ENCODE data around the gene OXNAD1. TPM values are rescaled to one million over a fixed set of nuclear protein-coding genes. Genes with fewer than 3 reads are reported as not detected.

The OXNAD1 gene
- total RNA-seq, 1 donor from 2014 or later = 20.2 TPM

DNA sequence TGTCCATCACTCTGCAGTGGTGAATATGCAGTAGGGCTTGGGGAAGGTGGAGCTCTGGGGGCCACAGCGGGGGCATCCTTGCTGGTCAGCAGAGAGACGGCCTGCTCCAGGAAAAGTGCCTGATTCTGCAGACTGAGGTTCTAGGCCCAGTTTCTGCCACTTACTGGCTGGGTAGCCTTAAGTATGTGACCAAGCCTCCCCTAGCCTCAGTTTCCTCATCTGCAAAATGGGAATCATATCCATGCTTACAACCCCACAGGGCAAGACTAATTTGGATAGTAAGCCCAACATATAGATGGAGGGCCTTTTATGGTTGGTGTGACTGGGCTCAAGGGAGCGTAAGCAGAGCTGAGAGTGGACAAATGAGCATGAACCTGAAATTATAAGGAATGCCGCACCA, 60.8 kb downstream of the OXNAD1 start:
- Histone ChIP-seq H3K9me3 (replicated peaks) (no peaks in the 10 kb centered on the region), H3K27ac (replicated peaks) (no peak overlapping the region), H3K27me3 (ENCODE audit: low read depth) (no peaks in the 10 kb centered on the region), H3K4me3 (no peak overlapping the region), H3K4me1 (peaks cover 16% of the 10 kb centered on the region), H3K36me3 (peaks cover 76% of the 10 kb centered on the region)
- no peak for DNase-seq
- intact Hi-C loops (cut with micrococcal nuclease) = no loop called here
- TF ChIP-seq, protein P1, sequence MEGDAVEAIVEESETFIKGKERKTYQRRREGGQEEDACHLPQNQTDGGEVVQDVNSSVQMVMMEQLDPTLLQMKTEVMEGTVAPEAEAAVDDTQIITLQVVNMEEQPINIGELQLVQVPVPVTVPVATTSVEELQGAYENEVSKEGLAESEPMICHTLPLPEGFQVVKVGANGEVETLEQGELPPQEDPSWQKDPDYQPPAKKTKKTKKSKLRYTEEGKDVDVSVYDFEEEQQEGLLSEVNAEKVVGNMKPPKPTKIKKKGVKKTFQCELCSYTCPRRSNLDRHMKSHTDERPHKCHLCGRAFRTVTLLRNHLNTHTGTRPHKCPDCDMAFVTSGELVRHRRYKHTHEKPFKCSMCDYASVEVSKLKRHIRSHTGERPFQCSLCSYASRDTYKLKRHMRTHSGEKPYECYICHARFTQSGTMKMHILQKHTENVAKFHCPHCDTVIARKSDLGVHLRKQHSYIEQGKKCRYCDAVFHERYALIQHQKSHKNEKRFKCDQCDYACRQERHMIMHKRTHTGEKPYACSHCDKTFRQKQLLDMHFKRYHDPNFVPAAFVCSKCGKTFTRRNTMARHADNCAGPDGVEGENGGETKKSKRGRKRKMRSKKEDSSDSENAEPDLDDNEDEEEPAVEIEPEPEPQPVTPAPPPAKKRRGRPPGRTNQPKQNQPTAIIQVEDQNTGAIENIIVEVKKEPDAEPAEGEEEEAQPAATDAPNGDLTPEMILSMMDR (IDR thresholded peaks at IDR 0.05; ENCODE audit: borderline replicate concordance) = no peak

DNA sequence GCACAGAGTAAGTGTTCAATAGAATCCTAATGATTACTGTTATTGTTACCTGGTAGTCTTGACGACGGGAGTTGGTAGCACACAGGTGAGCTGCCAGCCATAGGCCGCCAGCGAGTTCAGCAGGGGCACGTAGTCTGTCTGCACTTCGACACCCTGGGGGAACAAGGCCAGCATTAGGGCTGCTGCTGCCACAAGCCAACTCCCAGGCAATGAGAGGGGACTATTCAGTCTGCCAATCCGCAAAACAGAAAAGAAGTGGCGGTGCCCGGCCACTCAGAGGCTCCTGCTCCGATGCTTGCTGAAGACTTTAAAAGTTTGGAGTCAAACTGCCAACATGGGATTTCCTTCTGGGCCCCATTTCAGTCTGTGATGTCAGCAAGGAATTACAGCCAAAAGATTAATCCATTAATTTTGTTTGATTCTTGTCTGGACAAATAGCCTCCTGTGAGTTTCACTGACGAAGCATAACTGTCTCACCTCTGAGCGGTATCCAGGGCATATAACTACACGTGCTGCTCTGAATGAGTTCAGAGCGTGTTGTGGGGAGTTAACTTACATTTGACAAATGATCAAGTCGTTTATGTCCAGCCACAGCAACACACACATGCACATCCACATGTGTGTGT, 61.8 kb downstream of the OXNAD1 start:
- H3K27me3 ChIP-seq (ENCODE audit: low read depth) = no peaks in the 10 kb centered on the region
- H3K36me3 ChIP-seq = peaks cover 75% of the 10 kb centered on the region
- H3K9me3 ChIP-seq (replicated peaks) = peaks cover 7% of the 10 kb centered on the region
- DNase-seq = no peak
- TF ChIP-seq, protein P1 (IDR thresholded peaks at IDR 0.05; ENCODE audit: borderline replicate concordance) = no peak
- H3K27ac ChIP-seq (replicated peaks) = no peak overlapping the region
- H3K4me1 ChIP-seq = peaks cover 14% of the 10 kb centered on the region
- H3K4me3 ChIP-seq = no peak overlapping the region
- intact Hi-C loops (cut with micrococcal nuclease) = no loop called here

DNA sequence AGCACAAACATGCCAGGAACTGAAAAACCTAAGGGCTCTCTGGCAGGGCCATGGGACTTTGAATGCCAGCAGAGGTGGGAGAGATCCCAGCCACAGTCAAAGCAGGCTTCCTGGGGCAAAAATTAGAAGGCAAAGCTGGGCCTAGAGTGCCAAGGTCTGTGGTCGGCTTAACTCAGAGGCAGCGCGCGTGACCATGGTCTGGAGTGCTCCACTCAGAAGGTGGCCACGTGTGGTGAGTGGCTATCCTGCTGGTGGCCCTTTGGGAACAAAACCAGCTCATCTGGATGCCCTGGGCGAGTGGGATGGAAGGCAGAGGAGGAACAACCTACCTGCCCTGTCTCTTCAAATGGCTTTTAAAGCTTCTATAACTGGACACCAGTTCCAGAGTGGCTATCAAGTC, 63.1 kb downstream of the OXNAD1 start:
- H3K27ac ChIP-seq (replicated peaks) = no peak overlapping the region
- no peak overlapping the region for H3K4me3 ChIP-seq
- H3K9me3 ChIP-seq (replicated peaks) = peaks cover 13% of the 10 kb centered on the region
- intact Hi-C loops (cut with micrococcal nuclease) = no loop called here
- TF ChIP-seq, protein P1 (IDR thresholded peaks at IDR 0.05; ENCODE audit: borderline replicate concordance) = no peak
- peaks cover 70% of the 10 kb centered on the region for H3K36me3 ChIP-seq
- no peak for DNase-seq
- no peaks in the 10 kb centered on the region for H3K27me3 ChIP-seq (ENCODE audit: low read depth)
- peaks cover 21% of the 10 kb centered on the region for H3K4me1 ChIP-seq

DNA sequence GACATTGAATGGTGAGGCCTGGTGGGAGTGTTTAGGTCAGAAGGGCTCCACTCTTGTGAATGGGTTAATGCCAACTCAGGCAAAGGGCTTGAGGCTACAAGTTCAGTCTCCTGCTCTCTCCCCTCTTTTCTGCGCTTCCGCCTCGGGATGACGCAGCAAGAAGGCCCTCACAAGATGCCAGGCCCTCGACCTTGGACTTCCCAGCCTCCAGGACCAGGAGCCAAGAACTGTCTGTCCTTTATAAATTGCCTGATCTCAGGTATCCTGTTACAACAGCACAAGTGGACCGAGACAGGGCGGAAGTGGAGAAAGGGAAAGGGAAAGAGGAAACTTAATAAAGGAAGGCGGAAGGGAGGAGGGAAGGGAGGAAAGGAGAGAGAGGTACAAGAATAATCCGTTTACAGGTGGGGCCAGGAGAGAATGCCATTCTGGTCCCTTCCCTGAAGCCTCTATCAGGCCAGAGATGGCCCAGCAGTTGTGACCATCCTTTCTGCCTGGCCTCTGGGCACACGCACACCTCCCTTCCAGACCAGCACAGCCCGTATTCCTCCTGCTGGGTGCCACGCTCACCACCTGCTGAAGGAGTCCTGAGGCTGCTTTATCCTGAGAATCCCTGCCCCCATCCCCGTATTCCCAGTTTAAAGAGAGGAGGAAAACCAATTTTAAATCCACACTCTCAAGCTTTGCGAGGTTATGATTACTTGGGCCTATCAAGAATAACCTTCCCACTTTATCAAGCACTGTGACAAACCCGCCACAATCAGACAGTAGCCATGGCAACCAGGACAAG, 64.2 kb downstream of the OXNAD1 start:
- H3K36me3 ChIP-seq = peaks cover 62% of the 10 kb centered on the region
- intact Hi-C loops (cut with micrococcal nuclease) = no loop called here
- H3K27ac ChIP-seq (replicated peaks) = no peak overlapping the region
- peaks cover 16% of the 10 kb centered on the region for H3K9me3 ChIP-seq (replicated peaks)
- TF ChIP-seq, protein P1 (IDR thresholded peaks at IDR 0.05; ENCODE audit: borderline replicate concordance) = no peak
- DNase-seq = no peak
- H3K4me1 ChIP-seq = peaks cover 23% of the 10 kb centered on the region
- H3K27me3 ChIP-seq (ENCODE audit: low read depth) = no peaks in the 10 kb centered on the region
- H3K4me3 ChIP-seq = no peak overlapping the region

DNA sequence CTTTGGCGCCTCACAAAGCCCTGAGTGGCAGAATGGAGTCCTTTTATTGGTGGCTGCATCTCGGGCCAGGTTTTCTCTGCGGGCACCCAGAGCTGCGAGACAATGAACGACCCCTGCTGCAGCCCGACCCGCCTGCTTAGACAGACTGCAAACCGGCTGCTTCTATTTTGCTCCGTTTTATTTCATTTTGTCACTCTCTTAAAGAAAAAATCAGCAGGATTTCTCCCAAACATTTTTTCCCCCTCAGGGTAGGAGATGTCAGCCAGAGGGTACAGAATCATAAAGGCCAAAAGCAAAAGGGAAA, 64.8 kb downstream of the OXNAD1 start:
- TF ChIP-seq, protein P1 (IDR thresholded peaks at IDR 0.05; ENCODE audit: borderline replicate concordance) = no peak
- H3K36me3 ChIP-seq = peaks cover 65% of the 10 kb centered on the region
- no peak overlapping the region for H3K4me3 ChIP-seq
- H3K9me3 ChIP-seq (replicated peaks) = peaks cover 21% of the 10 kb centered on the region
- intact Hi-C loops (cut with micrococcal nuclease) = no loop called here
- no peak overlapping the region for H3K27ac ChIP-seq (replicated peaks)
- H3K4me1 ChIP-seq = peaks cover 23% of the 10 kb centered on the region
- no peak for DNase-seq
- H3K27me3 ChIP-seq (ENCODE audit: low read depth) = no peaks in the 10 kb centered on the region
